ENCODE measurements around the gene EXOC6. TPM values are rescaled to one million over a fixed set of nuclear protein-coding genes. Genes with fewer than 3 reads are reported as not detected.
A peak's percentile ranks its signal among the peaks of the same experiment; 100 is the strongest.

Gene EXOC6
- total and polyA plus RNA-seq, 8 donors, result 1.7 to 21.3 (median 4.6) TPM

DNA sequence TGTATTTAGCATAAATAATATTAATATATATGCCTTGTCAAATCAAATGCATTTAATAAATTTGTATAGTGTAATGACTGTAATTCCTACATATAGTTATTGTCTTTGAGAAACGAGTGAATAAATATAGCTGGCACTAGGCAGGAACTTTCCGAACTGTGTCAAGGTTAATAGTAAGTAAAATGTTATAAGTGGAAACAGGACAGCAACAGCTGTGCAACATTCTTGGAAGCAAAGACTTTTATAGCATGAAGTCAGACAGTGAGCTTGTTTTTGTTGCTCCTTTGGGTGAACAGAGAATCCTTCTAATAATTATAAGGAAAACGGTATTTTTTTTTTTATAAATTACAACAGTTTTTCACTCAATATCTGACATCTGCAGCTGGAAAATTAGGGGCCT, 14.0 kb upstream of the EXOC6 start:
- no peak for DNase-seq
- Histone ChIP-seq H3K4me1 (peaks cover 0 to 6% (median 0%) of the 10 kb centered on the region in 4 donors), H3K9me3 (no peaks in the 10 kb centered on the region), H3K4me3 (no peak overlapping the region), H3K27me3 (no peaks in the 10 kb centered on the region), H3K27ac (no peak overlapping the region), H3K36me3 (no peaks in the 10 kb centered on the region)
- 82 to 88% (median 83%) methylated on average over 3 of the region's 3 CpGs for WGBS, 5 donors
- TF ChIP-seq POLR2AphosphoS5 (IDR thresholded peaks at IDR 0.05) (no peak), EP300 (IDR thresholded peaks at IDR 0.05) (no peak), POLR2A (IDR thresholded peaks at IDR 0.05) (no peak)
- intact Hi-C loops (cut with DNase I; ENCODE audit: low total_unique reads), result loop anchor here (10.0 kb wide), 1 partner anchor 50 kb away; no protein-coding TSS in a partner anchor

DNA sequence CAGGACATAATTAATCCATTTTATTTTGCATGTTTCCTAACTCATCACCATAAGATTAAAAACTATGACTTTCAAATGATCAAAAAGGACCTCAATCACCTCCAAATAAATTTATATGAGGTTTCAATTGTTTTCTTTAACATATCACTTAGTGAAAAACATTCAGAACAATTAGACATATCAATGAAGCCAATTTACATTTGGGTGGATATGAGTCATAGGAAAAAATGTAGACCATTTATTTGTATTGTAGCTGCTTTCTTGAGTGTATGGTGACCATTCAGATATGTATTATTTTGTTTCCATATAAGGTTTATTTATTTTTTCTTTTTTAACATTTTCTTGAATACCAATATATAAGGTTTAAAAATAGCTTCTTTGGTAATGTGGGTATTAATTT, 13.3 kb upstream of the EXOC6 start:
- H3K4me1 ChIP-seq, result peaks cover 0 to 11% (median 0%) of the 10 kb centered on the region in 4 donors
- no peaks in the 10 kb centered on the region for H3K27me3 ChIP-seq
- TF ChIP-seq EP300 (IDR thresholded peaks at IDR 0.05), result no peak
- no peak for TF ChIP-seq POLR2AphosphoS5 (IDR thresholded peaks at IDR 0.05)
- TF ChIP-seq, protein P1, sequence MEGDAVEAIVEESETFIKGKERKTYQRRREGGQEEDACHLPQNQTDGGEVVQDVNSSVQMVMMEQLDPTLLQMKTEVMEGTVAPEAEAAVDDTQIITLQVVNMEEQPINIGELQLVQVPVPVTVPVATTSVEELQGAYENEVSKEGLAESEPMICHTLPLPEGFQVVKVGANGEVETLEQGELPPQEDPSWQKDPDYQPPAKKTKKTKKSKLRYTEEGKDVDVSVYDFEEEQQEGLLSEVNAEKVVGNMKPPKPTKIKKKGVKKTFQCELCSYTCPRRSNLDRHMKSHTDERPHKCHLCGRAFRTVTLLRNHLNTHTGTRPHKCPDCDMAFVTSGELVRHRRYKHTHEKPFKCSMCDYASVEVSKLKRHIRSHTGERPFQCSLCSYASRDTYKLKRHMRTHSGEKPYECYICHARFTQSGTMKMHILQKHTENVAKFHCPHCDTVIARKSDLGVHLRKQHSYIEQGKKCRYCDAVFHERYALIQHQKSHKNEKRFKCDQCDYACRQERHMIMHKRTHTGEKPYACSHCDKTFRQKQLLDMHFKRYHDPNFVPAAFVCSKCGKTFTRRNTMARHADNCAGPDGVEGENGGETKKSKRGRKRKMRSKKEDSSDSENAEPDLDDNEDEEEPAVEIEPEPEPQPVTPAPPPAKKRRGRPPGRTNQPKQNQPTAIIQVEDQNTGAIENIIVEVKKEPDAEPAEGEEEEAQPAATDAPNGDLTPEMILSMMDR (IDR thresholded peaks at IDR 0.05), result no peak
- no peak for TF ChIP-seq POLR2A (IDR thresholded peaks at IDR 0.05)
- DNase-seq, result no peak
- H3K4me3 ChIP-seq, result no peak overlapping the region
- H3K27ac ChIP-seq, result no peak overlapping the region
- H3K9me3 ChIP-seq, result no peaks in the 10 kb centered on the region
- H3K36me3 ChIP-seq, result no peaks in the 10 kb centered on the region
- intact Hi-C loops (cut with DNase I; ENCODE audit: low total_unique reads), result loop anchor here (10.0 kb wide), 1 partner anchor 50 kb away; no protein-coding TSS in a partner anchor

DNA sequence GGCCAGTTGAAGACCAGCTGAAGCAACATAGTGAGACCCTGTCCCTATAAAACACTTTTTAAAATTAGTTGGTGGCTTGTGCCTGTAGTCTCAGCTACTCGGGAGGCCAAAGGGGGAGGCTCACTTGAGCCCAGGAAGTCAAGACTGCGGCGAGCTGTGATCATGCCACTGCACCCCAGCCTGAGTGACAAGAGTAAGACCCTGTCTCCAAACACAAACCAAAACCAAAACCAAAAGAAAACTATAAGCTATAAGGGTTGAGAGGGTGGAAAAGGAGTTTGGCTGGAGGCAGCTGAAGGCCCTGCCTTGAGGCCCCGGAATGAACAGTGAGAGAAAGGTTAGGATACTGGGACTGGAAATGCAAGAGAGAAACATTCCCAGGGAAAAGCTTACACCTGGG, 10.9 kb upstream of the EXOC6 start:
- H3K27ac ChIP-seq, result no peak overlapping the region
- intact Hi-C loops (cut with DNase I; ENCODE audit: low total_unique reads), result loop anchor here (10.0 kb wide), 1 partner anchor 47 kb away; no protein-coding TSS in a partner anchor
- WGBS, 5 donors, result 68 to 84% (median 77%) methylated on average over 4 of the region's 4 CpGs
- H3K9me3 ChIP-seq, result no peaks in the 10 kb centered on the region
- TF ChIP-seq, protein P1 (IDR thresholded peaks at IDR 0.05), result no peak
- TF ChIP-seq POLR2AphosphoS5 (IDR thresholded peaks at IDR 0.05), result no peak
- no peak for DNase-seq
- H3K36me3 ChIP-seq, result no peaks in the 10 kb centered on the region
- H3K27me3 ChIP-seq, result no peaks in the 10 kb centered on the region
- no peak overlapping the region for H3K4me3 ChIP-seq
- peaks cover 0 to 11% (median 0%) of the 10 kb centered on the region in 4 donors for H3K4me1 ChIP-seq

DNA sequence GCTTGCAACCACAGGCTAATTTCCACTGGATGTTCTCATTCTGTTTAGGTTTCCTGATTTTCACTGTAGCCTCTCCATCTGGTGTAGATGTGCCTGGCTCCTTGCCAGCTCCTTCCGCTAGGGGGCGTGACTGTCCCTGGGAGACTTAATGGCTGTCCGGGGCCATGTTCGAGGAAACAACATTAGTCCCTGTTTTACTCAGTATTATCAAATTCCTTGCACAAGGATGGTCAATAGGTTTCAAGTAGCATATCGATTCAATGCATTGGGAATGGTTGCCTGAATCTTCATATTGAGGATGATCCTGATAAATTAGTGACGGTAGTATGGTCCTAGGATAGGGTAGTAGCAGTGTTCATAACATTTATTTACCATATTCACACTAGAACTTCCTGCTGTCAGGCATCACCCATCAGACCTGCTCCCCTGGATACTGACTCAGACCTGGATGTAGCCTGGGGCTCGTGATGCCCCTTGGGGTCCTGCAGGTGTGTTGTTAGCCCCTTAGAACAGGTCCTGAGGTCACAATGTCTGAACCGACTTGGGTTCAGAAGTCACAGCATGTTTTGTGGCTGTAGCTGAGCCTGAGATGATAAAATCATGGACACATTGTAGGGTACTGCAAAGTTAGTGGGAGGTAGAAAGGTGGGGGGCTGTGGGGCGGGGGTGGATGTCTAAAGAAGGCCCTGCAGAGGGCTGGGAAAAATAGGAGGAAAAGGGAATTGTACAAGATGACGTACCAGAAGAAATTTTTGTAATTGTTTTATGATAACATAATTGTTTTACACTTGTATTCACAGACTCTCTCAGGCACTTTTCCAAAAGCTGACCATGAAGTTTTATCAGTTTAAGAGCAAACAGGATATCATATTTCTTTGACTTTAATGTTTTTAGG, 8.9 kb upstream of the EXOC6 start:
- intact Hi-C loops (cut with DNase I; ENCODE audit: low total_unique reads), result loop anchor here (10.0 kb wide), 1 partner anchor 45 kb away; no protein-coding TSS in a partner anchor
- no peaks in the 10 kb centered on the region for H3K9me3 ChIP-seq
- TF ChIP-seq POLR2AphosphoS5 (IDR thresholded peaks at IDR 0.05), result no peak
- TF ChIP-seq, protein P1 (IDR thresholded peaks at IDR 0.05), result peak in 1 of 7 experiments; percentile 18
- H3K4me1 ChIP-seq, result peaks cover 0 to 20% (median 0%) of the 10 kb centered on the region in 4 donors
- DNase-seq, result peak; percentile 58 to 61
- WGBS, 5 donors, result 35 to 39% (median 37%) methylated on average over 10 of the region's 10 CpGs
- H3K4me3 ChIP-seq, result no peak overlapping the region
- no peaks in the 10 kb centered on the region for H3K36me3 ChIP-seq
- no peaks in the 10 kb centered on the region for H3K27me3 ChIP-seq
- H3K27ac ChIP-seq, result peak overlapping the region in 1 of 5 donors; percentile 26

DNA sequence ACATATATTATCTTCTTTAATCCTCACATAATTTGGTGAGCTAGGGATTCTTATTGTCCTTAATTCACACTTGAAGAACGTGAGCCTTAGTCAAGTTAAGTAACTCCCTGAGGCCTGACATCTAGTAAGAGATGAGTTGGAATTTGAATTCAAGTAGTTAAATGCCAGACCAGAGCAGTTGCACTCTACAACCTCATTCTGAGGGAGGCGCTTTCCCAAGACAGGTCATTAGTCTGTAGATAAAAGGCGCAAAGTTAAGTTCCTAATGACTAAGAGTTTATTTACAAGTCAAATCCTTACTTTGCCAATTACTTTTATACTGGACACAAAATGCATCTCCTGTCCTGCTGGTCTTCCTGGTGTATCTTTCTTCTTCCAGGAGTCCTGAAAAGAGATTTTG, 3.6 kb upstream of the EXOC6 start:
- DNase-seq, result no peak
- Histone ChIP-seq H3K27ac (peak overlapping the region in 1 of 5 donors; percentile 82), H3K4me1 (peaks cover 4 to 29% (median 15%) of the 10 kb centered on the region in 4 donors), H3K4me3 (no peak overlapping the region), H3K27me3 (no peaks in the 10 kb centered on the region), H3K9me3 (no peaks in the 10 kb centered on the region), H3K36me3 (no peaks in the 10 kb centered on the region)
- intact Hi-C loops (cut with DNase I; ENCODE audit: low total_unique reads), result no loop called here
- no peak for TF ChIP-seq POLR2AphosphoS5 (IDR thresholded peaks at IDR 0.05)
- TF ChIP-seq EP300 (IDR thresholded peaks at IDR 0.05), result no peak
- 40 to 53% (median 49%) methylated on average over 3 of the region's 3 CpGs for WGBS, 5 donors
